Kidney (tissue), 14 donors: ENCODE measurements around the gene SPG7. TPM values are rescaled to one million over a fixed set of nuclear protein-coding genes. Genes with fewer than 3 reads are reported as not detected.

Experiments
- DNase-seq, 5 donors: peaks; one replicate each; pipeline ENCODE4 v3.0.0-alpha.2; 2013 to 2020
- FAIRE-seq: peaks from 2 replicates; lab custom pipeline; 2012; peaks lifted over from hg19 to GRCh38; lab: Jason Lieb, UNC
- H3K27ac ChIP-seq, 2 donors: one replicate each; pipeline ENCODE4 v1.7.0; 2013; ENCODE audit warnings: low read depth in 2 of 2, low read length in 2 of 2, inconsistent platforms in 1 of 2
- H3K27me3 ChIP-seq: one replicate; pipeline ENCODE4 v1.7.1; 2013; ENCODE audit warnings: low read length, inconsistent platforms; ENCODE audit not compliant: control insufficient read depth, insufficient read depth
- H3K36me3 ChIP-seq, 3 donors: one replicate each; pipeline versions ENCODE4 v1.7.0 to v1.7.1; 2013; ENCODE audit warnings: low read length in 3 of 3, control low read depth in 1 of 3, inconsistent platforms in 1 of 3; ENCODE audit not compliant: insufficient read depth in 3 of 3, control insufficient read depth in 2 of 3
- H3K4me1 ChIP-seq, 3 donors: one replicate each; pipeline versions ENCODE4 v1.7.0 to v1.7.1; 2013; ENCODE audit warnings: low read length in 3 of 3, inconsistent platforms in 1 of 3, low read depth in 1 of 3; ENCODE audit not compliant: control insufficient read depth in 2 of 3, insufficient read depth in 2 of 3
- H3K4me3 ChIP-seq, 3 donors: one replicate each; pipeline versions ENCODE4 v1.7.0 to v1.8.1; 2013; ENCODE audit warnings: low read length in 3 of 3, control low read depth in 1 of 3, inconsistent platforms in 1 of 3
- H3K9ac ChIP-seq, 3 donors: one replicate each; pipeline versions ENCODE4 v1.7.0 to v1.7.1; 2013; ENCODE audit warnings: low read length in 3 of 3, control low read depth in 1 of 3, inconsistent platforms in 1 of 3
- H3K9me3 ChIP-seq, 3 donors: one replicate each; pipeline versions ENCODE4 v1.7.0 to v1.7.1; 2013; ENCODE audit warnings: low read length in 3 of 3, control low read depth in 1 of 3, inconsistent platforms in 1 of 3; ENCODE audit not compliant: control insufficient read depth in 2 of 3, insufficient read depth in 1 of 3
- CTCF ChIP-seq: IDR thresholded peaks from 3 replicates; pipeline ENCODE4 v1.5.1; 2012; ENCODE audit warnings: mild to moderate bottlenecking, moderate library complexity, borderline replicate concordance; ENCODE audit not compliant: insufficient read depth; ENCODE audit errors: extremely low read depth
- intact Hi-C: fragments of 100-400 bp; cut with DNase I; formaldehyde crosslinking; loops from one replicate; pipeline ENCODE4 v1.11.1; 2022
- polyA plus RNA-seq: library from polyadenylated mRNA; stranded (reverse); fragments of 350-450 nt; fragmentation: Illumina TruSeq; extraction: RNeasy Lipid Tissue Mini Kit (QIAGEN cat#74804); gene quantifications from one replicate; pipeline ENCODE4 v1.2.3, GENCODE V29; 2014; ENCODE audit warnings: low read depth, low replicate concordance; ENCODE audit not compliant: insufficient read depth
- total RNA-seq: library from RNA; stranded (reverse); fragmentation: NEBNext Ultra II Directional; extraction: Animal tissue kit (Norgen Biotek cat#: 25700); gene quantifications from one replicate; pipeline ENCODE4 v1.2.1, GENCODE V29; 2021
- donor health status: control.
- donor health status: control.
- donor health status: control.
- donor health status: control.
- donor health status: control.
- donor health status: DM: yes; HTN: yes; CAD: no.
- donor health status: Normal renal cell carcinoma (clear cell type).

The SPG7 gene
- total and polyA plus RNA-seq, 2 donors from 2014 or later: 71.0 to 108 TPM

- Histone ChIP-seq H3K27me3 (no peaks in the 10 kb centered on the region), H3K9me3 (no peaks in the 10 kb centered on the region), H3K27ac (no peak overlapping the region), H3K4me3 (no peak overlapping the region), H3K36me3 (no peaks in the 10 kb centered on the region), H3K9ac (no peak overlapping the region), H3K4me1 (peaks cover 0 to 10% (median 6%) of the 10 kb centered on the region in 3 donors)
- intact Hi-C loops: no loop called here
- TF ChIP-seq CTCF: peak; percentile 29
- DNase-seq (peak in 2 of 5 donors; percentile 63 to 75), FAIRE-seq (no peak)
Measured at GRCh38 chr16:89599451-89599858, 91.3 kb downstream of the SPG7 start.

GRCh38 chr16:89599902-89600301 is 91.7 kb downstream of the SPG7 start:
- intact Hi-C loops: no loop called here
- TF ChIP-seq CTCF: no peak
- Histone ChIP-seq H3K27ac (no peak overlapping the region), H3K4me1 (peaks cover 0 to 10% (median 6%) of the 10 kb centered on the region in 3 donors), H3K27me3 (no peaks in the 10 kb centered on the region), H3K4me3 (no peak overlapping the region), H3K9ac (no peak overlapping the region), H3K36me3 (no peaks in the 10 kb centered on the region), H3K9me3 (no peaks in the 10 kb centered on the region)
- DNase-seq: no peak
- FAIRE-seq: no peak

DNA sequence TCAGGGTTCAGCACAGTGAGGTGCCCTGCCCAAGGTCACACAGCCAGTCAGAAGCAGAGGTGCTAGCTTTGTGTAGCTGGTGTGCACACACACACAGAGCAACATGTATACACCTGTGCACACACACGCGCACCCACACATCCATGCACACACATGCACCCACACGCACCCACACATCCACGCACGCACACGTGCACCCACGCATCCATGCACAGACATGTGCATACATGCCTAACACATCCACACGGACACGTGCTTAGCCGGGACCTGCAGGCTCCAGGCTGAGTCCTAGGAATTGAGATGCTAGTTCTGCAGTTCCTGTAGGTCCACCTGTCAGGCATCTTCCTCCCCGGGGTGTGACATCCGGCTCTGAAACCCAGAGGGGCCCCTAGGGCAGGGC is 92.2 kb downstream of the SPG7 start:
- no peak for TF ChIP-seq CTCF
- Histone ChIP-seq H3K9me3 (no peaks in the 10 kb centered on the region), H3K27me3 (no peaks in the 10 kb centered on the region), H3K9ac (no peak overlapping the region), H3K4me3 (no peak overlapping the region), H3K36me3 (no peaks in the 10 kb centered on the region), H3K27ac (no peak overlapping the region), H3K4me1 (peaks cover 0 to 10% (median 6%) of the 10 kb centered on the region in 3 donors)
- intact Hi-C loops: no loop called here
- no peak for FAIRE-seq
- DNase-seq: no peak

GRCh38 chr16:89600956-89601355 is 92.8 kb downstream of the SPG7 start:
- no peak for TF ChIP-seq CTCF
- no peak for FAIRE-seq
- Histone ChIP-seq H3K36me3 (no peaks in the 10 kb centered on the region), H3K4me3 (no peak overlapping the region), H3K4me1 (peaks cover 0 to 10% (median 6%) of the 10 kb centered on the region in 3 donors), H3K9me3 (no peaks in the 10 kb centered on the region), H3K9ac (no peak overlapping the region), H3K27ac (no peak overlapping the region), H3K27me3 (no peaks in the 10 kb centered on the region)
- no peak for DNase-seq
- intact Hi-C loops: no loop called here
